HepG2 (cell line): ENCODE measurements around the gene ETFB. TPM values are rescaled to one million over a fixed set of nuclear protein-coding genes. Genes with fewer than 3 reads are reported as not detected.

ENCODE experiments used
- ATF3 ChIP-seq: sonication (generic); formaldehyde crosslinking; IDR thresholded peaks from 2 replicates; pipeline ENCODE4 v1.4.0; 2020; ENCODE audit warnings: missing genetic modification reagents
- ATF7 ChIP-seq, 2 experiments: fragments of 450-650 bp in 1 of 2; sonication (generic) in 1 of 2; formaldehyde crosslinking in 1 of 2; IDR thresholded peaks; 2 replicates each; pipeline versions ENCODE4 v1.4.0 to v1.6.1; 2016 to 2020; ENCODE audit warnings: antibody characterized with exemption in 1 of 2, mild to moderate bottlenecking in 1 of 2, missing genetic modification reagents in 1 of 2
- CENPBD1 ChIP-seq: sonication (generic); formaldehyde crosslinking; IDR thresholded peaks from 2 replicates; pipeline ENCODE4 v1.8.0; 2022; ENCODE audit warnings: missing genetic modification reagents, low read depth, mild to moderate bottlenecking, borderline replicate concordance
- GABPA ChIP-seq, 2 experiments: IDR thresholded peaks; 2 replicates each; pipeline ENCODE4 v1.6.1; 2011 to 2016; ENCODE audit warnings: low read depth in 2 of 2, low read length in 1 of 2, missing biosample characterization in 1 of 2, missing genetic modification characterization in 1 of 2
- KLF16 ChIP-seq, 2 experiments: sonication (generic) in 1 of 2; formaldehyde crosslinking in 1 of 2; IDR thresholded peaks; 2 replicates each; pipeline versions ENCODE4 v1.6.1 to v1.8.0; 2016 to 2023; ENCODE audit warnings: missing genetic modification reagents in 2 of 2, missing compliant biosample characterization in 1 of 2
- LCORL ChIP-seq, 2 experiments: fragments of 450-650 bp in 1 of 2; sonication (generic) in 1 of 2; formaldehyde crosslinking in 1 of 2; IDR thresholded peaks; 2 replicates each; pipeline versions ENCODE4 v1.5.0 to v1.6.1; 2017 to 2020; ENCODE audit warnings: antibody characterized with exemption in 1 of 2, missing genetic modification reagents in 1 of 2
- MED1 ChIP-seq: sonication (generic); formaldehyde crosslinking; IDR thresholded peaks from 2 replicates; pipeline ENCODE4 v1.4.0; 2020; ENCODE audit warnings: missing genetic modification reagents
- MED13 ChIP-seq: sonication (generic); formaldehyde crosslinking; IDR thresholded peaks from 2 replicates; pipeline ENCODE4 v1.5.0; 2020; ENCODE audit warnings: missing genetic modification reagents
- POLR2G ChIP-seq: fragments of 200-400 bp; formaldehyde crosslinking; IDR thresholded peaks from 2 replicates; pipeline ENCODE4 v1.6.1; 2018; ENCODE audit warnings: mild to moderate bottlenecking, low read depth, low read length, moderate library complexity
- TRIM22 ChIP-seq: fragments of 450-650 bp; IDR thresholded peaks from 2 replicates; pipeline ENCODE4 v1.6.1; 2017
- ZBTB26 ChIP-seq: IDR thresholded peaks from 2 replicates; pipeline ENCODE4 v1.6.1; 2016; ENCODE audit warnings: missing compliant biosample characterization, missing genetic modification reagents, borderline replicate concordance
- ZNF101 ChIP-seq: sonication (generic); formaldehyde crosslinking; IDR thresholded peaks from 2 replicates; pipeline ENCODE4 v1.4.0; 2020; ENCODE audit warnings: mild to moderate bottlenecking, low read depth, missing genetic modification reagents, borderline replicate concordance
- ZNF260 ChIP-seq: sonication (generic); formaldehyde crosslinking; IDR thresholded peaks from 2 replicates; pipeline ENCODE4 v1.4.0; 2020; ENCODE audit warnings: missing genetic modification reagents, low read depth, mild to moderate bottlenecking, borderline replicate concordance
- ZNF276 ChIP-seq: sonication (generic); formaldehyde crosslinking; IDR thresholded peaks from 2 replicates; pipeline ENCODE4 v1.4.0; 2020; ENCODE audit warnings: mild to moderate bottlenecking, low read depth, missing genetic modification reagents
- ZNF562 ChIP-seq: sonication (generic); formaldehyde crosslinking; IDR thresholded peaks from 2 replicates; pipeline ENCODE4 v1.8.0; 2022; ENCODE audit warnings: missing genetic modification reagents, borderline replicate concordance
- ZNF567 ChIP-seq: sonication (generic); formaldehyde crosslinking; IDR thresholded peaks from 2 replicates; pipeline ENCODE4 v1.8.1; 2023; ENCODE audit warnings: mild to moderate bottlenecking, missing genetic modification reagents, borderline replicate concordance
- ZNF572 ChIP-seq: sonication (generic); formaldehyde crosslinking; IDR thresholded peaks from 2 replicates; pipeline ENCODE4 v1.5.1; 2020; ENCODE audit warnings: mild to moderate bottlenecking, missing genetic modification reagents
- ZNF713 ChIP-seq: sonication (generic); formaldehyde crosslinking; IDR thresholded peaks from 2 replicates; pipeline ENCODE4 v1.4.0; 2020; ENCODE audit warnings: mild to moderate bottlenecking, missing genetic modification reagents
- ZNF891 ChIP-seq: sonication (generic); formaldehyde crosslinking; IDR thresholded peaks from 2 replicates; pipeline ENCODE4 v1.5.0; 2020; ENCODE audit warnings: mild to moderate bottlenecking, missing genetic modification reagents
- ZXDC ChIP-seq: sonication (generic); formaldehyde crosslinking; IDR thresholded peaks from 2 replicates; pipeline ENCODE4 v1.5.0; 2020; ENCODE audit warnings: mild to moderate bottlenecking, missing genetic modification reagents
- polyA plus RNA-seq, 8 experiments: library from polyadenylated mRNA; depleted of rRNA in 3 of 8; stranded (reverse) in 7 of 8; unstranded in 1 of 8; fragments of >200 nt; fragmentation: Illumina TruSeq in 4 of 8; extraction: Trizol in 4 of 8; gene quantifications; 2 replicates each; pipeline versions ENCODE4 v1.2.1 to v1.2.3, GENCODE V29; 2011 to 2016; ENCODE audit warnings: low read depth in 4 of 8, missing spikeins in 1 of 8, mixed read lengths in 1 of 8; ENCODE audit not compliant: insufficient read depth in 1 of 8
- total RNA-seq, 5 experiments: library from RNA; depleted of rRNA; stranded (reverse); fragments of >200 nt; fragmentation: Illumina TruSeq; extraction: Trizol; gene quantifications; 2 replicates each; pipeline ENCODE4 v1.2.3, GENCODE V29; 2016; ENCODE audit warnings: low read depth in 1 of 5

Gene ETFB
- total and polyA plus RNA-seq, 2 of the 13 experiments (the other 11 are each of a cell fraction or from before 2014, with no cell fraction given) = 678 to 1,314 TPM

GRCh38 chr19:51394050-51394836, 28.1 kb upstream of the ETFB start (continued):
- TF ChIP-seq ZNF276 (CRISPR knock-in tag) (no peak), ZXDC (CRISPR knock-in tag) (no peak), POLR2G (peak; percentile 78), MED13 (CRISPR knock-in tag) (no peak), ZNF891 (CRISPR knock-in tag) (no peak; the same call in 1 of the 2 replicates), ZNF260 (CRISPR knock-in tag) (no peak), ZNF101 (CRISPR knock-in tag) (no peak), KLF16 (CRISPR knock-in tag; IDR thresholded peaks at IDR 0.05) (peak in 1 of 2 experiments; percentile 67; a peak in 1 of 4 replicates), LCORL (IDR thresholded peaks at IDR 0.05) (no peak), LCORL (CRISPR knock-in tag; IDR thresholded peaks at IDR 0.05) (no peak), ZBTB26 (no peak), ZNF567 (CRISPR knock-in tag) (no peak), GABPA (IDR thresholded peaks at IDR 0.05; ENCODE audit: low read depth, low read length) (peak; percentile 51), GABPA (CRISPR knock-in tag; IDR thresholded peaks at IDR 0.05; ENCODE audit: low read depth) (peak; percentile 92), TRIM22 (no peak), MED1 (CRISPR knock-in tag) (peak; percentile 40; the same call in 1 of the 2 replicates), CENPBD1 (no peak), ZNF713 (CRISPR knock-in tag) (no peak), ZNF562 (peak; percentile 95), ATF3 (no peak), ZNF572 (CRISPR knock-in tag) (no peak), ATF7 (IDR thresholded peaks at IDR 0.05) (no peak), ATF7 (CRISPR knock-in tag; IDR thresholded peaks at IDR 0.05) (no peak)
